Activated T-cell treated with anti-CD3 and anti-CD28 coated beads for 1 hour (primary cell): Measurements from ENCODE around the gene ADCY7.
"Not testable (repeated sequence)": the region's sequence is repeated elsewhere in the genome, so short reads cannot be mapped to it uniquely, and the experiment has no call there.

Experiments used
- DNase-seq: peaks from one replicate; pipeline ENCODE4 v3.0.0-alpha.2; 2020; ENCODE audit warnings: low read depth

The ADCY7 gene

GRCh38 chr16:50266337-50267091, at the start of gene ADCY7:
Gene ADCY7, plus strand, starts transcription at chr16:50266551. Its CDS starts 21,629 bp downstream, at chr16:50288180.
- peak; percentile 71 for DNase-seq

GRCh38 chr16:50219402-50219975, 46.9 kb upstream of the ADCY7 start:
- DNase-seq: no peak

DNA sequence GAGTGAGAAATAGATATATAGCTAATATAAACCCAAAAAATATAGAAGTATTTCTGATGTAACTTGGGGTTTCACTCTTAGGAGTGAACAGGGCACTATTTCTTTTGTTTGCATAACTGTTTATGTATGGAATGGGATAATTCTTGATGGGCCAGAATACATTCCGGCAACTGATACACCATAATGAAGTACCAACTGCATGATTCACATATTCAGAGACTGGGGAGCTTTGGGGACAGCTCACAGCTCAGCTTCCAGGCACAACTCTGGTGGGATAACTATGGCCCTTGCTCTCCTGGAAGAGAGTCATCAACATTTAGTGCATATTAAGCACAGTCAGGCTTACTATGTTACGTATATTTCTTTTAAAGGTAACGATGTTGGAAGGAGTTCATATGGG, 42.1 kb upstream of the ADCY7 start:
- no peak for DNase-seq

- no peak for DNase-seq
Observed at GRCh38 chr16:50227120-50227519, 39.2 kb upstream of the ADCY7 start.

DNA sequence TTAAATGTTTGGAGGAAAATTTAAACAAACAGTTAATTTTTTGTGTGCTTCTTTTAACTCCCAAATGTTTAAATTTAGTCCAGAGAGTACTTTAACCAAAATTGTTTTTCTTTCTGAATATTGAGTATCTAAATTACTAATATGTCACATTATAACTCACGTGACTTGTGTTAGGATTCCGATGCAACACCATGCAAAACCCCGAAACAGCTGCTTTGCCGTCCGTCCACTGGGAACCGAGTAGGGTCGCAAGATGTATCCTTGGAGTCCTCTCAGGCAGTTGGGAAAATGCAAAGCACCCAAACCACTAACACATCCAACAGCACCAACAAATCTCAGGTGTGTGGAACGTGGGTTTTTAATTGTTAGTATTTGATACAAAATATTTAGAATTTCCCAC, 38.7 kb upstream of the ADCY7 start:
- DNase-seq: no peak

- DNase-seq: no peak
Observed at GRCh38 chr16:50228364-50228868, 37.9 kb upstream of the ADCY7 start.

DNA sequence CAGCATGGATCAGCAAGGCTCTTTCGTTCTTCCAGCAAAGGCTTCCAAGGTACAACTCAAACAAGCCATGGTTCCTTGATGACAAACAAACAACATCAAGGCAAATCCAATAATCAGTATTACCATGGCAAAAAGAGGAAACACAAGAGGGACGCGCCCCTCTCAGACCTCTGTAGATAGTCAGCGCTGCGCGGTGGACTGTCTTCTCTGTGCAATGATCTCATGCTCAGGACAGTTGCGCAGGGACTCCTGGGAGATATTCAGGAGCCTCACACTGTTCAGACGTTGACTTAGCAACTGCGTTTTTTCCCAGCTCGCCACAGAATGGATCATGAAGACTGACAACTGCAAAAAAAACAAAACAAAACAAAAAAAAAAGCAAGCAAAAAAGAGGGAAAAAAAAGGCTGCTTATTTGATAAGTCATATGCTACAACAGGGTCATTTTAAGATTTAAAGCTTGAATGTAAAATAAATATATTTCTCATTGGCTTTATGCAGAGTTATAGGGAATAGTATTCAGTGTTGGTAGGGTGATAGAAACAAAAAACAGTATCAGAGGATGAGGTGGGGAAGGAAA, 37.1 kb upstream of the ADCY7 start:
- DNase-seq: no peak

DNA sequence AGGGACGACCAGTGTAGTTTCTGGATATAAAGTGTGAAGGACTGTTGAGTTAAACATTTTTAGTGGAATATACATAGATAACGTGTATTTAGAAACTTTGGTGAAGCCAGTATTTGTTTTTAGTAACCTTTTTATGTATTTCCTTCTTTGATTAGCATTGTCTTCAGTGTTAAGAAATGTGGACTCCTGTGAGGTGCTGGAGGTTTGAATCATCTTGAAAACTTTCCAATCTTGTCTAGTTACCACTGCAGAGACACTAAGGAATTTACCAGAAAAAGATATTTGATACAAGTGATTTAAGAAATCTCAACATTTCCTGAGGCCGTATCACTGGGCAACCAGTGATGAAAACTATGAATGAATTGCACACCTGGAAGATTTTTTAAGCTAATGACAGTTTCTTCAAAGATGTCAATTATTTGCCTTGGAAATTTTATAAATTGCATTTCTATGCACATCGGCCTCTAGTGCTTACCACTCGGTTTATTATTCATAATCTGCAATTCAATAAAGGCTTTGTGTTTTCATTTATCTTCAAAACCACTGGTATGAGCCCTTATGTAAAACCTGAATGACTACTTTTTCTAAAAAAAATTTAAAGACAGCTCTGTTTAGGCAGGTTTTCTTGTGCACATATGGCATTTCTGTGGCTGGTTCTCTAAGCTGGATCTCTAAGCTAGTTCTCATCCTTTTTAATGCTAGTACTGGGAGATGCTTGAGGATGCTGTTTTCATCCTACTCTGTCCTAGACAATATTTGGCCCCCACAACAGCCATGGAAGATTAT, 31.4 kb upstream of the ADCY7 start:
- no peak for DNase-seq

DNA sequence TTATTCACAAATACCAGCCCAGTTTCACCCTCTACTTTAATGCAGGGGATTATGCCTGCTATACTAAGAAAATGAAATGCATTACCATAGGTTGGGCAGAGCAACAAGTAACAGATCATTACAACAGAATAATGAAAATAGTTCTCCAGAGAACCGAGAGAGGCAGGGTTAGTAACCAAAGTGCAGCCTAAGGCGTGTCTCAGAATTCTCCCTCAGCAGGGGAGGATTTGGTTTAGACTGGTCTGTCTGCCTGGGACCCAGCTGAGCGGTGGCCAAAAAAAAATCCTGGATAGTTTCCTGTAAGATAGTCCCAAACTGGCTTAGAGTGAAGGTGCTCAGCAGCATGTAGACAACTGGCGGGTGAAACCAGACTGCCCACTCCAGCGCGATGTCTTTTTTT, 30.8 kb upstream of the ADCY7 start:
- no peak for DNase-seq

DNA sequence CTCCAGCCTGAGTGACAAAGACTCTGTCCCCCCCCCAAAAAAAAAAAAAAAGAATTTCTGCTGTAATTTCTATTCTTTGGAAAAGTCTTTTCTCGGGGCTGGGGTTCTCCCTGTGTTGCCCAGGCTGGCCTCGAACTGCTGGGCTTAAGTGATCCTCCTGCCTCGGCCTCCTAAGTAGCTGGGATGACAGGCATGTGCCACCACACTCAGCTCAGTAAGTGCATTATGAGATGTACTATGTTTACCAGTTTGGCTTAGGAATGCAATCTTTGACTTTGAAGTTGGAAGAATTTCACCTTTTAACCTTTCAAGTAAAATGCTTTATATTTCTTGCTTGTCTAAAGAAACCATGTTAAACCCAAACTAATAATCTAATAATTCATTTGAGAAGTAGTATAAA, 28.0 kb upstream of the ADCY7 start:
- no peak for DNase-seq

DNA sequence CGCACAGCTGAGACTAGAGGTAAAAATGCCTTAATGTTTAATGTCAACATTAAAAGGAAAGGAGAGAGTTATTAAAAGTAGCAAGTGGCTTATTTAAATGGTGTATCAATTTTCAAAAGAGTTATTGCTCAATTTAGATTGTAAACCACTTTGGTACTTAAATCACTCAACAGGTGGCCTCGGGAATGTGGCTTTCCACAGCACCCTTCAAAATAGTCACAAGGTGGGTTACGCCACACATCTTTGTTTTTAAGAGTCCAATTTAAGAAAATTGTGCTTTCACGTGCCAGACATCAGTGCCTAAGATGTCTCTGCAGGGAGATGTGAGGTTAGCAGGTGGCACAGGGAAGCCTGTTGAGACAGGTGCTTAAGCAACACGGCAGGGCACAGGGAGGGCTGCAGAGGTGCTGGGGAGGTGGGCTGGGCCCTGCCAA, 27.5 kb upstream of the ADCY7 start:
- no peak for DNase-seq

- not testable (repeated sequence) for DNase-seq
Observed at GRCh38 chr16:50243024-50243423, 23.3 kb upstream of the ADCY7 start.

DNA sequence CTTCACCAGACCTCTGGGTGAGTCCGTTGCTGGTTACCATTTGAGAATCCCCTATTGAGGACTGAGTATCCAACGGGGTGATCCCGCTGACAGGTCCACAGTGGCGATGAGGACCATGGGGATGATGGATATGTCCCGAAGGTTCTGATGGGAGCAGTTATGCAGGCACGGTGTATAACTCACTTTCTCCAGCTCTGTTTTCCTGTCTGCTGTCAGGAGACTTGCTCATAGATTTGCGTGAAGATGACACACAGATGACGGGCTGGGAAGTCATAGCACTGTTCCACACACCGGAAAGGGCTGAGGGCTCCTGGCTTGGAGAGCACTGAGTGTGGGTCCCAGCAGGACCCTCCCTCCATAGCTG, 22.2 kb upstream of the ADCY7 start:
- no peak for DNase-seq

DNA sequence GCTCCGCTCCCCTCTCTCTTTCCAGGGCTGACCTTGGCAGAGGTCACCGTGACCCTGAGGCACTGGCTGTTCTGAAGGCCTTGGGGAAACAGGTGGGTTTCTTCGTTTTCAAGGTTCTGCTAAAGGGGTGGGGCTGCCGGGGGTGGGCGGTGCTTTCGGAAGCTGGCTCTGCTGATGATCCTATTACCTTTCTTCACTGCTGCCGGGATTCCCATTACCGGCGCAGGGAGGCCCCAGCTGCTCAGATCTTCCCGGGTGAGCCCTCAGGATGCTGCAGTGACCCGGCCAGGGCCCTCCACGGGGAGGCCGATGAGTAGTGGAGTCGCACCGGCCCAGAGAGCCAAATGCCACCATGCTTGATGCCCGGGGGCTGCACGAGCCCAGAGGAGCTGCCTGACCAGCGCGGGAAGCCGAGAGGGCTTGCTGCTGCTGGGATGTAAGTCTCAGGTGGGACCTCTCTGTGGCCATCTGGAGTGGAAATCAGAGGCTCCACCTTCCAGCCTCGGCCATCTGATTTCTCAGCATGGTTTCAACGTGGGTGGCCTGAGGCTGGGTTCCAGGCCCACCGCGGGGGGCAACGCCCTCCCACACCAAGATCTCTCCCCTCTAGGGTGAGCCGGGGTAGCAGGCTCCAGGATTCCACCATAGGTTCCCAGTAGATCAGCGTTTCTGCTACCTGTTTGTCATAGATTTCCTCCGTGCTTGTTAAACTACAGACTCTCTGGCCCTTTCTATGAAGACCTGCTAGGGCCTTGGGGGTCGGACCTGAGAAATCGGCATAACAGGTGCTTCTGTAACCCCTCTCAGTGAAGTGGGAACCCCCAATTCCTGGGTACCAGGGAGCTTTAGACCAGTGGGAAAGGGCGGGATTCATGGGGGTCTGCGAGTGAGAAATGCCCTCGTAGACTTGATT, 21.6 kb upstream of the ADCY7 start:
- DNase-seq: no peak

DNA sequence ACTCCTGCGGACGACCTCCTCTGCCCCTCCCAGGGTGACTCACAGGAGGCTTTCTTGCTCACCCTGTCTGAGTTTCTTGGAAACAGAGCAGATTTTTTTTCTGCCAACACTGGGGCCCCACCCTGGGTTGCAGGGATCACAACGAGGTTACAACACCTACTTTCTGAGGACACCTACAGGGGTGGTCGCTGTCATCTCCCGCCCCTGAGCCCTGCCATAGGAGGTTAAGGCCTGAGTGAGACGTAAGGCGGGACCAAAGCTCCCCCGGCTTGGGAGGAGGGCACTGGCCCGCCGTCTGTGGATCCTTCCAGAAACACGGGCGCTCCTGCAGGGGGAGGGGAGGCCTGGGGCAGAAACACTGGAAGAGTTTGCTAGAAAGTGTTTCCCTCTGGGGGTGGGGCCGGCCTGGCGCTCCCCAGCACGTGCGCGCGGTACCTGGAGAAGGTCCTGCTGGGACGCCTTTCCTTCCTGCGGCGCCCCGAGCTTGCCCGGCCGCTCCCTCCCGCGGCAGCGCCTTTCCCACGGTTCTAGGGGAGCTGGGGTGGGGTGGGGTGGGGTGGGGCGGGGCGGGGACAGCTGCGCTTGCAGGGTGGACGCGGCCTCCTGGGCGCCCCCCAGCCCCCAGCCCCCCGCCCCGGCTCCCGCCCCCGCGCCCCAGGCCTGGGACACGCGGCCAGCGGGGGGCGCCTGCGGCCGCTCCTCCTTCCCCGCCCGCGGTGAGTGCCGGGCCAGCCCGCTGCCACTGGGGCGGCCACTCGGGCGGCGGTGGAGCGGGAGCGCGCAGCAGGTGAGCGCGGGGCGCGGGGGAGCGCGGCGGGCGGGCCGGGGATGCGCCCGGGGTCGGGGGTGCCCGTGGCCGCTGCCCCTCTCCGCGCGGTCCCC, 20.7 kb upstream of the ADCY7 start:
- DNase-seq: no peak

DNA sequence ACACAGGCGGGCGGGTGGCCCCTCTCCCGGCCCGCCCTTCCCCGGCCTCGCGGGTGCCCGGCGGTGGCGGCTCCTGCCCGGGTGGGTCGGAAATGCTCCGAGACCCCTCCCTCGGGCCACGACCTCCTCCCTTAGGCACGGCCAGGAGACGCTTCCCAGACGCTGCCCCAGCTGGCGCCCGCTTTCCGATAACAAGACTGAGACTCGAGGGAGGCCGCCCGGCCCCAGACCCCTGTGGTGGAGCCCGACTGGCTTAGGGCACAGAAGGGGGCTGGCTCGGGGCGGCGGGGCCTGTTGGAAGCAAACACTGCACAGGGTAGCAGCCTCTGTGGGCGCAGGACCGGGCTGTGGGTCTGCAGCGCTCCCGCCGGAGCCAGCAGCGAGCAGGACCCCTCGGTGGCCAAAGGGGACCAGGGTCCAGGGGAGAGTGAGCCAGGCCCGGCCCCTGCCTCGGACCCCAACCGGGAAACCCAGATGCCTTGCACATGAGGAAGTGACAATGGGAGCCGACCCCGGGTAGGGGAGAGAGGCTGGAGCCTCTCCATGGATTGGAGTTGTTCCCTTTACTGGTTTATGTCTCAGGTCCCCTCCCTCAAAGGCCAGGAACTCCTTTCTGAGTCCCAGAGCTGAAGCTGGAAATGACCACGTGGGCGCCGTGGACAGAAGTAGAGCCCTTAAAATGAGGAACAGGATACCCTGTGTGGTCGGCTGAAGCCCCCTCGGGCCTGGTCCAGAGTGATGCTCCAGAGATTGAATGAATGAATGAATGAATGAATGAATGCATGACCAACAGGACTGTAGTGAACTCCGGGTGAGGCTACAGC, 19.8 kb upstream of the ADCY7 start:
- no peak for DNase-seq

DNA sequence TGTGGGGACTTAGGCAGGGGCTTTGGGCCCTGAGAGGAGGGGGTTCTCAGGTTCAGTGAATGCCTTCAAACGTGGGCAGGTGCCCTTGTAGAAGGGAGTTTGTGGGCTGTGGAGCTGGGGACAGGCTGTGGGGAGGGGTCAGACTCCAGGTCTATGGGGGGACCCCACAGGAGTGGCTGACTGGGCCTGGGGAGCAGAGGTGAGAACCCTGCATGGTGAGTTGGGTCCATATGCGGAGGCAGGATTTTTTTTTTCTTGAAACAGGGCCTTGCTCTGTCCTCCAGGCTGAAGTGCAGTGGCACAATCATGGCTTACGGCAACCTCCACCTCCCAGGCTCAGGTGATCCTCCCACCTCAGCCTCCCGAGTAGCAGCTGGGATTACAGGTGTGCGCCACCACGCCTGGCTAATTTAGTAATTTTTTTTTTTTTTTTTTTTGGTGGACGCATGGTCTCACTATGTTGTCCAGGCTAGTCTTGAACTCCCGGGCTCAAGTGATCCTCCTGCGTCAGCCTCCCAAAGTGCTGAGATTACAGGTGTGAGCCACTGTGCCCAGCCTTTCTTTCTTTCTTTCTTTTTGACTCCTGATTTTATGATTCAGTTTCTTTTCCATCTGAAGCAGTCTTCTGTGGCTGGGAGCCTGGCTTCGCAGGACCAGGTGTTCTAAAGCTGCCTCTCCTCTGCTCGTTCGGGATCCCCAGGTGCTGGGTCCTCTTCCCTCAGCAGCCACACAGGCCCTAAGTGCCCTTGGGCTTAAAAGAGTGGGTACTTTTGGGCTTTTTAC, 19.0 kb upstream of the ADCY7 start:
- DNase-seq: no peak

DNA sequence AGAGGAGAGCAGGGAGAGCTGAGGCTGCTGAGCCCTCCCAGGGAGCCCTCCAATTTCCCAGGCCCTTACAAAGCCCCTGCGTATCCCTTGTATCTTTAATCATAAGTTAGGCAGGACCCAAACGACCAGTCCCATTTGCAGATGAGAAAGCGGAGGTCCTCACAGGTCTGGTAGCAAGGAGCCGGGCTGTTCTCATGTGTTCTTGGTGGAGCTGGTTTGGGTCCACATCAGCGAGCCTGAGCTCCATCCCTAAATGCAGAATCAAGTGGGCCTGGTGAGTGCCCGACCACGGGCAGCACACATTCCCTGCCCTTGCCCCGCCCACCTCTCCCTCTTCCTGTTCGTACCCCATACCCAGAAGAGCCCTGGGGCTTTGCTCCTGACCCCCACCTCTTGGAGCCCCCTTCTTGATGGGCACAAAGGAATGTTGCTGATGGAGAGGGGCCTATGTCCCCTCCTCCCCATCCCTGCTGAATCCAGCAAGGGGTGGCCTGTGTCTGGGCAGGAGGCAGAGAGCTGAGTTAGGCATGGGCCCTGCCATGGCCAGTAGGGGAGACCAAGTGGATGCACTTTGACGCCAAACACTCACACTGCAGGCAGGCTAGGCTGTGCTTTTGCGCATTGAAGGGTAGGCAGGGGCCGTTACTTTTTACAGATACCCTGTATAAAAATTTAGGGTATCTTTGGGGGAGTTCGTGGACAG, 18.3 kb upstream of the ADCY7 start:
- DNase-seq: no peak
